Measurements from ENCODE around the gene TMED6.
"Not testable (repeated sequence)": the region's sequence is repeated elsewhere in the genome, so short reads cannot be mapped to it uniquely, and the experiment has no call there.

The TMED6 gene

GRCh38 chr16:69296771-69297170, 54.8 kb downstream of the TMED6 start:
- DNase-seq = not testable (repeated sequence)

GRCh38 chr16:69294051-69294450, 57.5 kb downstream of the TMED6 start:
- DNase-seq = no peak

- peak; percentile 30 for DNase-seq
Observed at GRCh38 chr16:69293401-69293800, 58.2 kb downstream of the TMED6 start.

All from activated CD4-positive, alpha-beta T cell treated with anti-CD3 and anti-CD28 coated beads, Interleukin-2, amount 50 U/mL, for 16 hours (primary cell).